ENCODE results near the gene HUNK. TPM values are rescaled to one million over a fixed set of nuclear protein-coding genes. Genes with fewer than 3 reads are reported as not detected.

The HUNK gene
- total RNA-seq, 1 donor, result under 0.01 TPM

- TF ChIP-seq CTCF (IDR thresholded peaks at IDR 0.05; ENCODE audit: extremely low read depth, low read depth, low read length), result no peak
- no peak overlapping the region for H2AFZ ChIP-seq (ENCODE audit: low read length)
- no peaks in the 10 kb centered on the region for H3K36me3 ChIP-seq (ENCODE audit: insufficient read depth, low read length)
Observed at GRCh38 chr21:31888936-31889371, 16.1 kb downstream of the HUNK start.

GRCh38 chr21:31889460-31889859 is 16.6 kb downstream of the HUNK start:
- Histone ChIP-seq H3K27me3 (ENCODE audit: insufficient read depth, low read length) (no peaks in the 10 kb centered on the region), H3K27ac (ENCODE audit: low read depth, low read length) (no peak overlapping the region), H3K4me3 (ENCODE audit: insufficient read depth, low read length) (no peak overlapping the region), H3K36me3 (ENCODE audit: insufficient read depth, low read length) (no peaks in the 10 kb centered on the region), H3K4me2 (ENCODE audit: insufficient read depth, low read length) (no peak overlapping the region), H3K9me3 (ENCODE audit: low read depth, low read length) (no peaks in the 10 kb centered on the region), H3K4me1 (ENCODE audit: insufficient read depth, low read length) (no peaks in the 10 kb centered on the region), H4K20me1 (ENCODE audit: insufficient read depth, low read length) (no peaks in the 10 kb centered on the region), H3K79me2 (ENCODE audit: insufficient read depth, low read length) (no peaks in the 10 kb centered on the region), H2AFZ (ENCODE audit: low read length) (no peak overlapping the region)
- DNase-seq (ENCODE audit: insufficient read length, low spot score, missing footprints), result no peak
- TF ChIP-seq CTCF (IDR thresholded peaks at IDR 0.05; ENCODE audit: extremely low read depth, low read depth, low read length), result no peak

More at GRCh38 chr21:31888936-31889371, 16.1 kb downstream of the HUNK start:
- Histone ChIP-seq H3K4me3 (ENCODE audit: insufficient read depth, low read length) (no peak overlapping the region), H3K27me3 (ENCODE audit: insufficient read depth, low read length) (no peaks in the 10 kb centered on the region), H3K4me2 (ENCODE audit: insufficient read depth, low read length) (no peak overlapping the region), H3K4me1 (ENCODE audit: insufficient read depth, low read length) (no peaks in the 10 kb centered on the region), H3K79me2 (ENCODE audit: insufficient read depth, low read length) (no peaks in the 10 kb centered on the region), H4K20me1 (ENCODE audit: insufficient read depth, low read length) (no peaks in the 10 kb centered on the region), H3K9me3 (ENCODE audit: low read depth, low read length) (no peaks in the 10 kb centered on the region), H3K27ac (ENCODE audit: low read depth, low read length) (no peak overlapping the region)
- DNase-seq (ENCODE audit: insufficient read length, low spot score, missing footprints), result no peak

- no peak overlapping the region for H3K27ac ChIP-seq (ENCODE audit: low read depth, low read length)
- no peak for DNase-seq (ENCODE audit: insufficient read length, low spot score, missing footprints)
- H3K4me3 ChIP-seq (ENCODE audit: insufficient read depth, low read length), result no peak overlapping the region
- no peaks in the 10 kb centered on the region for H3K36me3 ChIP-seq (ENCODE audit: insufficient read depth, low read length)
- H3K79me2 ChIP-seq (ENCODE audit: insufficient read depth, low read length), result no peaks in the 10 kb centered on the region
- H3K4me2 ChIP-seq (ENCODE audit: insufficient read depth, low read length), result no peak overlapping the region
- no peaks in the 10 kb centered on the region for H4K20me1 ChIP-seq (ENCODE audit: insufficient read depth, low read length)
- no peaks in the 10 kb centered on the region for H3K27me3 ChIP-seq (ENCODE audit: insufficient read depth, low read length)
- H3K4me1 ChIP-seq (ENCODE audit: insufficient read depth, low read length), result no peaks in the 10 kb centered on the region
- no peak for TF ChIP-seq CTCF (IDR thresholded peaks at IDR 0.05; ENCODE audit: extremely low read depth, low read depth, low read length)
- no peak overlapping the region for H2AFZ ChIP-seq (ENCODE audit: low read length)
- no peaks in the 10 kb centered on the region for H3K9me3 ChIP-seq (ENCODE audit: low read depth, low read length)
Observed at GRCh38 chr21:31892686-31893085, 19.9 kb downstream of the HUNK start.

- Histone ChIP-seq H3K27me3 (ENCODE audit: insufficient read depth, low read length) (no peaks in the 10 kb centered on the region), H3K4me3 (ENCODE audit: insufficient read depth, low read length) (no peak overlapping the region), H4K20me1 (ENCODE audit: insufficient read depth, low read length) (no peaks in the 10 kb centered on the region), H3K27ac (ENCODE audit: low read depth, low read length) (no peak overlapping the region), H3K79me2 (ENCODE audit: insufficient read depth, low read length) (no peaks in the 10 kb centered on the region), H3K4me2 (ENCODE audit: insufficient read depth, low read length) (no peak overlapping the region), H3K9me3 (ENCODE audit: low read depth, low read length) (no peaks in the 10 kb centered on the region), H3K36me3 (ENCODE audit: insufficient read depth, low read length) (no peaks in the 10 kb centered on the region), H2AFZ (ENCODE audit: low read length) (no peak overlapping the region), H3K4me1 (ENCODE audit: insufficient read depth, low read length) (no peaks in the 10 kb centered on the region)
- TF ChIP-seq CTCF (IDR thresholded peaks at IDR 0.05; ENCODE audit: extremely low read depth, low read depth, low read length), result no peak
- DNase-seq (ENCODE audit: insufficient read length, low spot score, missing footprints), result no peak
Observed at GRCh38 chr21:31893851-31894415, 21.1 kb downstream of the HUNK start.
